ENCODE data around the gene GREB1.

The GREB1 gene

DNA sequence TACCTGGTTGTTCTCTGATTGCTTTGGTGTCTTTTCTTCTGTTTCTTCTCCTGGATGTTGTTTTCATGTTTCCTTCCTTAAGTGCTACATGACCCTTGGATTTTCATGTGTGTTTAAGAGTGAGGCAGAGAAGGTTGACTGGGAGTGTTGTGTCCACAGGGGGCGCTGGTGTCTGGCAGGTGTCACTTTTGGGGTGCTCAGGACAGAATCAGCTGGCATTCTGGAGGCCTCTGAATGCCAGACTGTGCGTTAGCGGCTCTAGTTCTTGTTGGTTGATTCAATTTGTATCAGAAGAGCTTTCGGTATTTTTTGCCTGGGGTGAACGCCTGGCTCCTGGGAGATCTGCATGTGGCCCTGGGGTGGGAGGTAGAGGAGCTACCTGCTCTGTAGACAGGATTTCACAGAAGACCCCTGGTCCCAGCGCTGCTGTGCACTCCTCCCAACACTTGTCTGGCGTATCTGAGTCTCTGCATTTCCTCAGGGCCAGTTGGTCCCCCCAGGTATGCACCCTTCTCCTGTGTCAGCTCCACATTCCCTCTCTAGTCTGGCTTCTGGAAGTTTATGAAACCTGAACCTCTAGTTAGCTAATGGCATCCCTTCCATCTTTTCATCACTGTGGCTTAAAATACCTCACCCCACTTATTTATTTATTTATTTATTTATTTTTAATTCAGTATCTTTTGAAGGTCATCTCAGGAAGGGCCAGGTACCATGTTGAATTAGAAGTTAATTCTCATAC is 1.1 kb downstream of the GREB1 start:
- DNase-seq (ENCODE audit: insufficient read length, low spot score): no peak
- FAIRE-seq: no peak

GRCh38 chr2:11535899-11536344 is 2.1 kb downstream of the GREB1 start:
- DNase-seq (ENCODE audit: insufficient read length, low spot score) (no peak), FAIRE-seq (no peak)

DNA sequence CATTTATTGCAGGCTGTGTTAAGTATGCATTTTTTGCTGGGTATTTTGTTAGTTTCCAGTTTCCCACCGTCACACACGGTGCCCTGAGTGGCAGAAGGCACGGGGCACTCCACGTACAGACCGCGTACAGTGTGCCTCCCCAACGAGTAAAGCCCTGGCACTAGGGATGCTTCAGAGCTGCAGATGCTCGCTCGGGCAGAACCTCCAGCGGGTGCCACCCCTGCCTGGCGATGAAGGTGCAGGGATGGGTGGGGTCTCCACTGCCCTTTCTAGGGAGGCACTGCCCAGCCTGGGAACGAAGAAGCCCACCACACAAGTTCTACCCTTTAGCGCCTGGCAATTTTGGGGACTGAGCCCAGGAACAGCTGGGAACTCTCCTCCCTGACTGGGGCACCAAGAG is 4.1 kb downstream of the GREB1 start:
- FAIRE-seq (no peak), DNase-seq (ENCODE audit: insufficient read length, low spot score) (no peak)

- FAIRE-seq (no peak), DNase-seq (ENCODE audit: insufficient read length, low spot score) (no peak)
Measured at GRCh38 chr2:11539317-11540147, 5.7 kb downstream of the GREB1 start.

GRCh38 chr2:11540148-11540995 is 6.5 kb downstream of the GREB1 start:
- FAIRE-seq (no peak), DNase-seq (ENCODE audit: insufficient read length, low spot score) (no peak)

- no peak for FAIRE-seq
Measured at GRCh38 chr2:11540996-11541692, 7.3 kb downstream of the GREB1 start.

DNA sequence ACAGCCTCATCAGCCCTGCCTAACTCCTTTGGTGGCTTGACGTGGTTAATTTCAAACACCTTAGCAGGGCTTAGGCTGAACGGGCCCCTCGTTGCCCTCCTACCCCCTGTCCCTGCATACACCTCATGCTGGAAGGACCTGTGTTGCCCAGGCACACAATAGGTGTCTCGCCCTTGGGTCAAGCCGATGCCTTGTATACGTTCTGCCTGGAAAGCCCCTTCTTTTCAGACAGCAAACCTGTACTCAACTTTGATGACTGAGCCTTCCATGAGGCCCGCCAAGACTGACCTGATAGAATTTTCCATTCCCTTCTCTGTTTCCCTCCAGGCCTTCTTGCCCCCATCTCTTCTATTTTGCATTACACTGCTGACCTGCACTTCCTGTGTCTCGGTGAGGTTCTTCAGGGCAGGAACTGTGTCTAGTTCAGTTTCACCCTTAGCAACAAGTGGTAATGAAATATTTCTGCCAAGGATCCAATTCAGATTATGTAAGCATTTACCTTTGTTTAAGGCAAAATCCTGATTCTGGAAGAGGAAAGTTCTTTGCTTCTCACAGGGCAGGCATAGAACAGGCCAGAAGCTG is 7.9 kb downstream of the GREB1 start:
- no peak for DNase-seq (ENCODE audit: insufficient read length, low spot score)
- FAIRE-seq: no peak

More at GRCh38 chr2:11540996-11541692, 7.3 kb downstream of the GREB1 start:
- DNase-seq (ENCODE audit: insufficient read length, low spot score): no peak

- FAIRE-seq (no peak), DNase-seq (ENCODE audit: insufficient read length, low spot score) (no peak)
Measured at GRCh38 chr2:11542275-11542819, 8.5 kb downstream of the GREB1 start.

DNA sequence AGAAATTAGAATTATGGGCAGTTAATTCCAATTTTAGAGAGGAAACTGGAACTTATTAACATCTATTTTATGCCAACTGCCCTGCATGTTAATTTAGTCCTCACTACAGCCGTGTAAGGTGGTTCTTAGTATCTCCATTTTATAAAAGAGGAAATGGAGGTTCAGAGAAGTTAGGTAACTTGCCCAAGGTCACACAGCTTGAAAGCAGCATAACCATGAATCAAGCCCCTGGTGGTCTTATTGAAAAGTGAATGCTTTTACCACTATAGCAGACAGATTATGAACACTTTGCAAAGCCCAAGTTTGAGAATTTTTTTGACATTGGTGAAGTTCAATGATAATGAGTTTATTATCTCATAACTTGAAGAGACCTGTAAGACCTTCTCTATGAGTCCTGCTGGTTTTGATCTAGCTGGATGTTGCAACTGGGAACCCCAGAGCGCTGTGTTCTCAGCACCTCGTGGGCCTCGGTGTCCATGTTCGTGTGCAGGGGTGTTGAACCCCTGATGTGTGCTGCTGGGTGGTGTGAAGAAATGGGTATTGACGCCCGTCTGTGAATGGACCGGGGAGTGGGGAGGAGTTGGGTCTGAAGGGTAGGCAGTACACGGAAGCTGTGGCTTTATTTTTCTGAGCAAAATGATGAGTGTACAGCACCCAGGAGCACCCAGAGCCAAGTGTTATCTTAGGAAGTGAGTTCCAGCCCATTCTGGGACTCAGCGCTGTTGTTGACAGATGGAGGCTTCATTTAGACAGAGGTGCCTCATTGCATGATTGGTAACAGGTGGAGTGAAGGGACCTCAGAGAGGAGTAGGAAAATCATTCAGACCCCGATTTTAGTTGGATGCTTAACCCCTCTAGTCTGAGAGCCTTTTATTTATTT is 9.7 kb downstream of the GREB1 start:
- DNase-seq (ENCODE audit: insufficient read length, low spot score) (no peak), FAIRE-seq (no peak)

DNA sequence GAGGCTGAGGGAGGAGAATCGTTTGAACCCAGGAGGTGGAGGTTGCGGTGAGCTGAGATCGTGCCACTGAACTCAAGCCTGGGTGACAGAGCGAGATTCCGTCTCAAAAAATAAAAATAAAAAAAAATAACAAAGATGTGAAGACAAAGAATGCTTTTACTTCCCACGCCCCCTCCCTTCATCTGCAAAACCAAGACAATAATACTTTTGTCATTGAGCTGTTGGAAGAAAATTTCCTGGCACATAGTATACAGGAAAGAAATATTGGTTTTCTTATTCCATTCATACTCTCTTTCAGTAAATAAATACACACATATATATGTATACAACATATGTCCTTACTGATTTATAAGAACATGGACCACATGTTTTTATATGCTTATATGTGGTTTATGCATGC is 12.2 kb downstream of the GREB1 start:
- FAIRE-seq (no peak), DNase-seq (ENCODE audit: insufficient read length, low spot score) (no peak)

DNA sequence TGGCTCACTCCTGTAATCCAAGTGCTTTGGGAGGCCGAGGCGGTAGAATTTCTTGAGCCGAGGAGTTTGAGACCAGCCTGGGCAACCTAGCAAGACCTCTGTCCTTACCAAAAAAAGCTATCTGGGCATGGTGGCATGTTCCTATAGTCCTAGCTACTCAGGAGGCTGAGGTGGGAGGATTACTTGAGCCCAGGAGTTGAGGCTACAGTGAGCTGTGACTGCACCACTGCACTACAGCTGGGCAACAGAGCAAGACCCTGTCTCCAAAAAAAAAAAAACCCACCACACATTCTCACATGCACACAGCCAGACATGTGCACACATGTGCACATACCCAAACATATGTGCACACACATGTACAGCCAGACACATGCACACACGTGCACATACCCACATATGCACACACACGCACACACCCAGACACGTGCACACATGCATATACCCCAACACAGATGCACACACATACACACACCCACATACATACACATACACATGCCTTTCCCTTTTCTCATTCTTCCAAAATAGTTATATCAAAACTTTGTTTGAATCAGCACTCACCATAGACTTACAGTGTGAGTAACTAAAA is 14.2 kb downstream of the GREB1 start:
- DNase-seq (ENCODE audit: insufficient read length, low spot score) (no peak), FAIRE-seq (no peak)

DNA sequence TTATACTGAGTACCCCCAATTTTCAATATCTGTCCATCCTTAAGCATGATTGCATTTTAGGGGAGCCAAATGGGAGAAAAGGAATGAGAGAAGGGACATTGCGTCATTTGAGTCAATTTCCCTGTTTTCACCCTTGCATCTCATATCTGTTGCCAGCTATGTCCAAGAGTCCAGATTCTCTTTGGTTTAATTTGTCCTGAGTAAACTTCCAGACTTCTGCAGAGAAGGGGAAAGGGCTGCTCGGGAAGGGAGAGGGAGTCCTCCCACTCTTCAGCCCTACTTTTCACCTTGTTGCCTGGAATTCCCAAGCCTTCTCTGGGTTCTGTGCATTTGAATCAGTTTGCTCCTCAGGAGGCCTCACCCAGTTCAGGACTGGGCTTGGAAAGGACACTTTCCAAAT is 16.5 kb downstream of the GREB1 start:
- FAIRE-seq: no peak
- no peak for DNase-seq (ENCODE audit: insufficient read length, low spot score)

DNA sequence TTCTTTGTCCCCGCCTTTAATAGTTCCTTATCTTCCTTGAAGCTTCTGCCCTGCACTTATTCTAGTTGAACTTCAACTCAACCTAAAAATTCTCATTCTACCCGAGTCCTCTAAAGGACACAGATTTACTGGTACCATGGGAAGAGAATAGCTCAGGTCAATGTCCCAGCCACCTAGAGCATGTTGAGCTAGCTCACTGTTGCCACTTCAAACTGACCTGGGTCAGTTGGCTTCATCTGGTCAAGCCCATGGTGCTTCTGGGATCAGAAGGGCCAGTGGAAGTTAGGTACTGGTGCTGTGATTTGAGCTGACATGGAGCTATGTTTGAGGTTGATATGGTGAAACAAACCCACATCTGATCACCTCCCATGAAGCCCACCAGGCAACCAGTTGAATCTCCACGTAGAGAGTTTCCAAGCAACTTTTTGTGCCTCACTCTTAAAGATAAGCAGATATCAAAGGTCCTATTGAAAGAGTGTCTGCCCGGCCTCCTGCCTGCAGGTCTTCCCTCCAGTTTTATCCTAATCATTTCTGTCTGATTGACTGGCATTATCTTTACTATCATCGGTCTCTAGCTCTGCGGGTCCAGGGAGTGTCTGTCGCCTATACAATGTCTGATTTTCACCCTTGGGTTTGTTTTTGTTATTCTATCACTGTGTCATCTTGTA is 17.2 kb downstream of the GREB1 start:
- DNase-seq (ENCODE audit: insufficient read length, low spot score): no peak
- no peak for FAIRE-seq

DNA sequence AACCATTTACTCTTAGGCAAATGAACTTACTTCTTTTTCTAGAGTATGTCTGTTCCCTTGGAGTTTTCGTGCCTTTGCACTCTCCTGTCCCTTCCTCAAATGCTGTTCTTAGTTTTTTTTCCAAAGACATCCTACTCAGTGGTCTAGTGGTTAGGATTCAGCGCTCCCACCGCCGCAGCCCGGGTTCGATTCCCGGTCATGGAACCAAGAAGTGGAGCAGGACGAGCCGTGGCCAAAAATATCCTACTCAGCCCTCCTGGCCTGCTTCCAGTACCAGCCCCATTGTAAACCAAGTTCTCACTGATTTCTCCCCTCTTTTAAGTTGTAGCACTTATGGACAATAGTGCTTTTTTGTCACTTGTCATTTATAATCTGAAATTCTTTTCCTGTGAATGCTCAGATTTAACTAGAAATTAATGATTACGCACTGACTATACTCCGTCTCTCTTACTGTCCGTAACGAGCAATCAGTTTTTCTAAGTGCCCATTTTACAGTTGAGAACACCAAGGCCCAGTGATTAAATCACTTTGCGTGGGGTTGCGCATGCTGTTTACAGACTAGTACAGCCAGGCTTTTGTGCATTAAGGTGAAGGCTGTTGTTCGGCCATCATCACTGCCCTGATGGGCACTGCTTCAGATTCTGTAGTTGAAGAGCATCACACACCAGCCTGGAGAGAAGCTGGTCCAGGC is 17.9 kb downstream of the GREB1 start:
- DNase-seq (ENCODE audit: insufficient read length, low spot score) (no peak), FAIRE-seq (no peak)

DNA sequence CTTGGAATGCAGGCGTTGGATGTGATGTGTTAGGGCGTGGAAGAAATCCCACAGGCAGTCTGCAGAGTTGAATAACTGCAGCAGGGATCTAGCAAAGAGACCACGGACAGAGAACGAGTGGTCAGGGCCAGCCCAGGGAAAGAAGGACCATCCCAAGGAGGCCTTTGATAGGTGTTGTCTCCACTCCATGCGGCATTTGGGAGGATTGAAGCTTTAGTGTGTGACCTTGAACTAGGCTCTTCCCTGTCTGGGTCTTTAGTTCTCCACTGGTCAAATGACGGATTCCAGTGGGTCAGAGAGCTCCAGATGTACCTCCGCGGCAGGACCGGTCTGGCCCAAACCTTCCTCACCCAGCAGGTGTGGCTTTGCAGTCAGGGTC is 18.4 kb downstream of the GREB1 start:
- FAIRE-seq: no peak

DNA sequence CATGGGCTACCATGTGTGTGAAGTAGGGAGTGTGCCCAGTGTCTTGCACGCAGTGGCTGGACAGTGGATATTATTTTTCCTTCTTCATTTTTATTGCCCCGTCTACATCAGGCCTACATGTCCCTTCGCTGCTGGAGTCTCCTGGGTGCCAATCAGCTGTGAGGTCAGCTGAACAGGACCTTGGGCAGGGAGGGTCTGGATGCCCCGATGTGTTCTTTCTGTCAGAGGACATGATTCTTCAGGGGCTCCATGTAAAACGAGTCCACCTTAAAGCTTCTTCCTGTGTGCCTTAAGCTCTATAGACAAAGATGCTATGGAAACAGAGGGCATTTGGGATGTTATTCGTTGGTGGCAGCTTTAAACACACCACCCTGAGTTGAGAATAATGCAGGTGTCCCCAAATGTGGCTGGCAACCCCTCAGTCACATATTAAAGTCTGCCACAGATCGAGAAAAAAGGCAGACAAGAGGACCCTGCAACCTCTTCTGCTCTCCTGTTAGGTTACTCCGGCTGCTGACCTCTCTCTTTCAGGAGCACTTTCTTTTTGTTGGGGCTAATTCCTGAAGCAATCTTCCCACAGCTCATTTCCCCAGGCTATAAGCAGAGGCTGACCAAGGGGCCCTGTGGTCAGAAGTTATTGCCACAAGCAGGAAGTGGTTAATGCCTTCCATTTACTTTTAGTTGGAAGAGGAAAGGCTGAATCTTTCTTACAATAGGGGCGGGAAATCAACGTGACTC is 20.0 kb downstream of the GREB1 start:
- DNase-seq (ENCODE audit: insufficient read length, low spot score): no peak
- FAIRE-seq: peak; percentile 8

More for the DNA sequence above, 18.4 kb downstream of the GREB1 start:
- DNase-seq (ENCODE audit: insufficient read length, low spot score): no peak

GRCh38 chr2:11554399-11554716 is 20.5 kb downstream of the GREB1 start:
- FAIRE-seq: no peak

More at GRCh38 chr2:11554399-11554716, 20.5 kb downstream of the GREB1 start:
- DNase-seq (ENCODE audit: insufficient read length, low spot score): no peak

All from GM19239 (cell line).